Posterior cingulate gyrus (tissue), 11 donors: ENCODE results near the gene GJC1.
"Not testable (repeated sequence)": the region's sequence is repeated elsewhere in the genome, so short reads cannot be mapped to it uniquely, and the experiment has no call there.

Source experiments
- DNase-seq, 10 donors: peaks; one replicate each; pipeline versions ENCODE4 v3.0.0 to v3.0.0-alpha.2; 2020 to 2021; ENCODE audit warnings: mixed read lengths in 3 of 10
- intact Hi-C: fragments of 100-400 bp; cut with DNase I; formaldehyde crosslinking; loops from one replicate; pipeline ENCODE4 v1.15.1; 2023

Gene GJC1

DNA sequence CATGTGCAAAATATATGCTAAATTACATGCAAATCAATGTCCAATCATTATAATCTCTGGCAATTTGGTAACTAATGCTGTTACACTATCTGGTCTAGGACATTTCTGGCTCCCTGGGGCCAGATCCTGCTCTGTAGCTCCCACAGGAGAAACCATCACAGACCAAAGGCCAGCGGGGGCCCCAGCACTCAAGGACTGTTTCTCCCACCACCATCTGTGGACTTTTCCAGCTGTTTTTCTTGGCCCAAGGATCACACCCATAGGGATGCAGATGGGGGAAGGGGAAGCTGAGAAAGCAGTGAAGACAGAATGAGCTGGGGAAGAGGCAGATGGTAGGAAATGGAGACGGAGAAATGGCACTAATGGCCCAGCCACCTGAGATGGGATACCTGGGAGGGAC lies 17.5 kb upstream of the GJC1 start, which contains the start of gene HIGD1B:
TSS of gene HIGD1B (plus strand) at position 298 of the 400 bp plus-strand sequence. CDS start 270 bp downstream, outside the sequence.
- DNase-seq = peak in 2 of 10 donors; percentile 15 to 42
- intact Hi-C loops = no loop called here

DNA sequence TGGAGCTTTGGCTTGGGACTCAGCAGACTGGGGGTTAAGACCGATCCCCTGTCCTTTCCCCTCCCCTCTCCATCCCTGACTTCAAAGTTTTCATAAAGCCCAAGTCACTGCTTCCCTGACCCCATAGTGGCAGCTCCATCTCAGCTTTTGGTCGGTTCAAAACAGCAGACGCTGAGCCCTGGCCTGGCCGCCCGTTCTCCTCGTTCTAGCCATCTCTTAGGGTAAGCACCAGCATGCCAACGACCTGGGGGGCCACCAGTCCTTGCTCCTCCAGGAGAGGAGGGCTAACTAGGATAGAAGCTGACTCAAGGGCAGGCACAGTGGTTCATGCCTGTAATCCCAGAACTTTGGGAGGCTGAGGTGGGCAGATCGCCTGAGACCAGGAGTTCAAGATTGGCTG lies 16.1 kb upstream of the GJC1 start:
- intact Hi-C loops = no loop called here
- DNase-seq = peak in 2 of 10 donors; percentile 45 to 71

DNA sequence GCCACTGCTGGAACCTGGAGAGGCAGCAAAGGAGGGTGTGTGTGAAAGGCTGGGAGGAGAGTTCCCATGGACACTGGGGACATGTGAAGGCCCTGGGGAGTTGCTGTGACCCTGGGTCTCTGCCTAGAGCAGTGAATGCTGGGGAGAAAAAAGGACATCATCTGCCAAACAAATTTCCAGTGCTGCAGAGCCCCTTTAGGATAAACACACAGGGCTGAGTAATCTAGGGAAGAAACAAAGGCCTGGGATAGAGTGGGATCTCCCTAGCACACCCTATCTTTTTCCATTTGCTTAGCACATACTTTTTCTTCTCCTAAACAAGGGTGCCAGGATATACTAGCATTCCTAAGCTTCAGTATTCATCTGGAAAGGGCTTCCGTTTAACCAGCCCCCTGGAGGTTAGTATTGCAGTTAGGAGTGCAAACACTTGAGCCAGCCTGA lies 14.3 kb upstream of the GJC1 start:
- intact Hi-C loops = no loop called here
- peak in 1 of 10 donors; percentile 24 for DNase-seq

DNA sequence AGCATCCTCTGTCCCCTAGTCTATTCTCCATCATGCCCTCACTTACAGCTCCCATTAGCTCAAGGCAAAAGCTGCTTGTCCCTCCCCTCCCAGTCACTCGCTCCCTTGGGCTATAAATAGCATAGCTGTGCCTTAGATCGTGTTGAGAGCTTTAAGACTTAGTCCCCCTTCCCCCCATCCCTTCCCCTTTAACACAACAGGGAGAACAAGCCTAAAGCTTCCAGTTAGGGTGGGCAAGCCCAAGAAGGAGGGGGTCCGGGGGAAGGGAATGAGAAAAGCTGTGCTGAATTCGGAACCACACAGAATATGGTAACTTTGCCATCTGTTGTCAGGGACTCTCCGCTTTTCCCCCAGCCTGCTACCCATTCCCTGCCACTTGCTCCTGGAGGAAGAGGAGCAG lies 12.7 kb upstream of the GJC1 start:
- intact Hi-C loops = no loop called here
- peak in 2 of 10 donors; percentile 16 to 40 for DNase-seq

DNA sequence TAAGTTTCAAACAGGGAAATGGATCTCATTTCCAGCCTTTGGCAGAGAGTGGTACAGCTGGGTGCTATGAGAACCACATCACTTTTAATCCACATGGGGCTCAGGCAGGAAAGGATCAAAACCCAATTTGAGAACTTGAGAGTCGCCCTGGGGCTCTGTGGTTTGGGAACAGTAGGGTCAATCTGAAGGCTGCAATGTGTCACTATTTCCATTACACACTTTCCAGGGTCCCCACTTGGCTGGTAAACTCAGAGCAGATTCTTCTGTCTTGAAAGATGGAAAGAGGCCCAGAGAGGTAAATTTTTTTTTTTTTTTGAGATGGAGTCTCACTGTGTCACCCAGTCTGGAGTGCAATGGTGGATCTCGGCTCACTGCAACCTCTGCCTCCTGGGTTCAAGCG lies 10.8 kb upstream of the GJC1 start:
- intact Hi-C loops = no loop called here
- peak in 2 of 10 donors; percentile 2 to 12 for DNase-seq

- intact Hi-C loops = no loop called here
Observed at GRCh38 chr17:44840274-44840673, 10.2 kb upstream of the GJC1 start.

GRCh38 chr17:44837196-44837595 lies 7.1 kb upstream of the GJC1 start:
- intact Hi-C loops = no loop called here
- no peak for DNase-seq

More at GRCh38 chr17:44840274-44840673, 10.2 kb upstream of the GJC1 start:
- no peak for DNase-seq

DNA sequence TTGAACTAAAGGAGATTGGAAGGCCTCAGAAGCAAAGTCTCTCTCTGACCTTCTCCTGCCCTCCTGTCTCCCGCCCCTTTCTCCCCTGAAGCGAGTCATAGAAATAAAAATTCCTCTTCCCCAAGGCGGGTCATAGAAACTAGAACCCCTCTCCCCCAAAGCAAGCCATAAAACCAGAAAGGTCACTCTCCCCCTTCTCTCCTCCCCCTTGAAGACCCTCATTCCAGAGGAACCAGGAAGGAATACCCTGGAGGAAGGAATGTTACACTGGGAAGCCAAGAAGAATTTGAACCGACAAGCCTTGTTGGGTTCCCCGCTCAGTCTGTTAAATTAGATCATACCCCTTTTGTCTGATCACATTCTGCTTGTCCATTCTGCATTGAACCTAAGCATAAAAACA lies 2.7 kb upstream of the GJC1 start:
- no peak for DNase-seq
- intact Hi-C loops = no loop called here

GRCh38 chr17:44831371-44831770 lies 1.3 kb upstream of the GJC1 start:
- intact Hi-C loops = no loop called here
- DNase-seq = peak in 1 of 10 donors; percentile 62

DNA sequence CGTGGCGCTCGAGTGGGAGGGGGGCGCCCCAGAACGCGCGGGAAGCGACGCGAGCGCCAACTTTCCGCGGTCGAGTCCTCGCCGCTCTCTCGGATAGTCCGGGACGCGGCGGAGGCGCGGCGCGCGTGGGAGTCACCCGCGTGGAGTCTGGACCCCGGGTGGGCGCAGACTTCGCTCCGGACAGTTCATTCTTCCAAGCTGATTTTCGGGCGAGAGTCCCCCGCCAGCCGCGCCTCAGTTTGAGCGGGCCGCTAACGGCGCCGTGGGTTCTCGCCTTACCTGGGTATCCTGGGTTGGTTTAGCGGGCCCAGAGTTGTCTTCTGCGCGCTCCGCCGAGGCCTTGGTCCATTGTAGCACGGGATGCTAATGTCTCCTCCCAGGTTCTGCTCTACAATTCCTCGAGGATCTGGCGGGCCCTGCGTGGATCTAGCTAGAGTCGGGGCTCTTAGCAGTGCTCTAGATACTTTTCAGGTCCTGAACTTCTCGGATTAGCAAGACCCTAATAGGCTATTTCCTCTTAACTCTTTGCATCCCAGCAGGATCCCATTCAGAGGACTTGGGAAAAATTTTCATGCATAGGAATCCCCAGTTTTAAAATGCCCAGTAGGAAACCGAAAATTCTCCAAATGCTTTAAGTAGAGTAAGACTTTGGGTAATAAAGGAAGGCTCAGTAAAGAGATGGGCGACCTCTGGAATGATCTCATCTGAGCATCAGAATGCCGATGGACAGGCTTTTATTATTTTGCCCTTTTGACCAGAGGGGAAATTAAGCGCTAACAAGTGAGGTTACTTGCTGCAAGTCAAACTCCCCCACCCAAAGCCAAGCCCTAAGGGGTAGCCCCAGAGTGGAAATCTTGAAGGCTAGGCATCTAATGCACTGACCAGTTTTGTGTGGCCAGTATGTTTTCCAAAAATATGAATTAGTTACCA lies 537 bp upstream of the GJC1 start:
- DNase-seq = peak in 6 of 10 donors; percentile 13 to 88 (median 50)
- intact Hi-C loops = no loop called here

DNA sequence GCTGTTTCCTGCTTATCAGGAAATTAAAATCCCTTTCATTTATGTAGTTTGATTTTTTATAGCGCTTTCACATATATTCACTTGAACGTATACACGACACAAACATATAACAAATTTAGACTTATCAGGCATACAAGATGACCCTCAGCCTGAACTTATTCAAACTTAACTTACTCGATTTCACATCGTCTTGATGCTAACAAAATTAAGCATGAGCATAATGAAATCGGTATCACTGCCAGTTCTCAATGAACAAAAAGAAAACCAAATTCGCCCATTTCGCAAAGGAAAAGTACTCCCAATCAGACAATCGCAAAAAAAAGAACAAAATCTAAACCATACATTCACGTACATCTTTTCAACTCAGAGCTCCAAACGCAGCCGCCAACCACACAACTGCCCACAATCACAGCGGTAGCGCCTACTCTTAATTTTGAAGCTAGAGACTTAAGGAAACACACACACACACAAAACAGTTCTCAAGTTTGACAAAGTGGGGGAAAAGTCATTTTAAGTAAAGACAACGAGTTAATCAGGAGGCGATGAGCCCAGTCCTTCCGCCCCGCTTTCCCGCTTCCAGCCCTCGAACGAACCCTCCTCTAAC lies 1.1 kb downstream of the GJC1 start:
- DNase-seq = peak in 1 of 10 donors; percentile 72
- intact Hi-C loops = no loop called here

DNA sequence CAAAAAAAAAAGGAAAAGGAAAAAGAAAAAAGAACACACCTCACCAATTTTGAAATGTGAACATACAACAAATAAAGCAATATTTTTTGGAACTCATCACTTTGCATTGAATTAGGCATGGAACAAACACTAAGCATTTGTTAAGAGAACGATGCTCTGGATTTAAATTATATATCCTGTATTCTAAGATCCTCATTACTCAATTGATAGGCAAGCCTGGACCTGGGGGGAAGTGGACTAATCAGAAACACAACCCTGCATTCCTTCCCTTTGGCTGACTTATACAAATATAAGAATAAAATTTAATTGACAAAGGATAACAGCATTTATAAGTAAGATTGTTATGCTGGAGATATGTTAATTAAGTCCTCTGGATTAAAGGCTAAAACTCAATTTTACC lies 2.2 kb downstream of the GJC1 start:
- DNase-seq = no peak
- intact Hi-C loops = no loop called here

- peak in 1 of 10 donors; percentile 50 for DNase-seq
- intact Hi-C loops = no loop called here
Observed at GRCh38 chr17:44826123-44826790, 3.8 kb downstream of the GJC1 start.

DNA sequence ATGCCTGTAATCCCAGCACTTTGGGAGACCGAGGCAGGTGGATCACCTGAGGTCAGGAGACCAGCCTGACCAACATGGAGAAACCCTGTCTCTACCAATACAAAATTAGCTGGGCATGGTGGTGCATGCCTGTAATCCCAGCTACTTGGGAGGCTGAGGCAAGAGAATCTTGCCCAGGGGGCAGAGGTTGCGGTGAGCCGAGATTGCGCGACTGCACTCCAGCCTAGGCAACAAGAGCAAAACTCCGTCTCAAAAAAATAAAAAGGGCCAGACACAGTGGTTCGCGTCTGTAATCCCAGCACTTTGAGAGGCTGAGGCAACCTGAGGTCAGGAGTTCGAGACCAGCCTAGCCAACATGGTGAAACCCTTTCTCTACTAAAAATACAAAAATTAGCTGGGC lies 4.9 kb downstream of the GJC1 start:
- intact Hi-C loops, DNase-seq: not testable (repeated sequence)

GRCh38 chr17:44820631-44821212 lies 9.4 kb downstream of the GJC1 start:
- intact Hi-C loops = no loop called here
- no peak for DNase-seq

GRCh38 chr17:44818508-44818907 lies 11.6 kb downstream of the GJC1 start:
- DNase-seq, intact Hi-C loops: not testable (repeated sequence)

DNA sequence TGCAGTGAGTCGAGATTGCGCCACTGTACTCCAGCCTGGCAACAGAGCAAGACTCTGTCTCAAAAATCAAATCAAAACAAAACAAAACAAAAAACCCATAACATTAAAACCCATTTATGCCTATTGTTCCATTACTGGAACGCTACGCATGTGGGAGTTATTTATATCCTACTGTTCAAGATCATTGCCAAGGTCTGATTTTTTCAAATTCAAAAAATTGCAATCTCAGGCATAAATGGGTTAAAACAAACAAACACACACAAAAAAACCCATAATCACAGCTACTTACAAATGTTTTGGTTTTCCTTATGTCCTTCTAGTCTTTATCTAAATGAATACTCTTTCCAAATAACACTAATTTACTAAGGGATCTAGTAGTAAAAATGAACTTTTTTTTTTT lies 17.8 kb downstream of the GJC1 start:
- intact Hi-C loops = no loop called here
- no peak for DNase-seq

DNA sequence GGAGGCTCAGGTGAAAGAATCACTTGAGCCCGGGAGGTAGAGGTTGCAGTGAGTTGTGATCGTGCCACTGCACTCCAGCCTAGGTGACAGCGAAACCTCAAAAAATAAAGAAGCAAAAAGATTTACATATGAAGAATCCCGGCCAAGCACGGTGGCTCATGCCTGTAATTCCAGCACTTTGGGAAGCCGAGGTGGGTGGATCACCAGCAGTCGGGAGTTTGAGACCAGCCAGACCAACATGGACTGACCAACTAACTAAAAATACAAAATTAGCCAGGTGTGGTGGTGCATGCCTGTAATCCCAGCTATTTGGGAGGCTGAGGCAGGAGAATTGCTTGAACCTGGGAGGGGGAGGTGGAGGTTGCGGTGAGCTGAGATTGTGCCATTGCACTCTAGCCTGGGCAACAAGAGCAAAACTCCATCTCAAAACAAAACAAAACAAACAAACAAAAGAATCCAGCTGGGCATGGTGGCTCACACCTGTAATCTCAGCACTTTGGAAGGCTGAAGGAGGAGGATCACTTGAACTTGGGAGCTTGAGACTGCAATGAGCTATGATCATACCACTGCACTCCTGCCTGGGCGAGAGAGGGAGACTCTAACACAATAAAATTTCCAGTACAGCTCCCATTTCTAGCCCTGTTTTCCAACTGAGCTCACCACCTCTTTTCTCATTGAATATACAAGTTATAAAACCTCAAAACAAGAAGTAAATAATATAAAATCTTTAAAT lies 21.3 kb downstream of the GJC1 start:
- peak in 1 of 10 donors; percentile 41 for DNase-seq
- intact Hi-C loops = not testable (repeated sequence)

GRCh38 chr17:44808156-44808555 lies 21.9 kb downstream of the GJC1 start:
- intact Hi-C loops = no loop called here

DNA sequence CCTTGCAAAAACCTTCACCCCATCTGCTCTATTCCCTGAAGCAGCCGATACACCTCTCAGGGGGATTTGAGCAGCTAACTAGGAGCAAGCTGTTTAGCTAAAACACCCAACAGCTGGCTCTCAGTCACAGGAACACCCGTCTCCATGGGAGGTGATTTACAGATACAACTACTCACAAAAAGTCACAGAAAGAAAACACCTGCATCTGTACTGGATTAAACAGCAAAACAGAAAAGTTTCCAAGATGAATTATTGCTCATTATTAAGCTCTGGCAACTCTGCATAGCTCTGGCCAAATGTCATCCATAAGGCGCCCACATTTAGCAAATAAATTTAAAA lies 22.3 kb downstream of the GJC1 start:
- intact Hi-C loops = no loop called here
- DNase-seq = no peak

More at GRCh38 chr17:44808156-44808555, 21.9 kb downstream of the GJC1 start:
- DNase-seq = no peak
